HS-27A (cell line): ENCODE data around the gene RPP38.

Experiments
- DNase-seq: peaks from one replicate; pipeline ENCODE4 v3.0.0-alpha.2; 2012; ENCODE audit warnings: low read depth, missing footprints

The RPP38 gene

DNA sequence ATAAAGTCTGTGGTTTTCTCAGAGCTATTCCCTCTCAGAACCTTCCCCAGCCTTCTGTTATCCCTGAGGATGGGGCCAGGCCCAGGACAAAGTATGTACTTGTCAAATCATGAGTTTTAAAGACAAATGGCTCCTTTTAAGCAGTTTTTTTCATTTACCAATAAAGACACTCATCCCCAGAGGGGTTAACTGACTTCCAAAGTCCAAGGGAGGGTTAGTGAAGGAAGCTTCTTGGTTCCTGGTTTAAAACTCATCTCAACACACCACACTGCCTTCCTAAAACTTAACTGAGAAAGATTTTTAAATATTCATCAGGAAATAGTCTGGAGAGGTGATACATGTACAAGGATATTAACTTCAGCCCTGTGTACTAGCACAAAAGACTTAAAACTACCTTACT, 55.4 kb downstream of the RPP38 start:
- DNase-seq = no peak
